DND-41 (cell line): ENCODE measurements around the gene TBC1D8.

Experiments
- ATAC-seq: fragments of 200-7000 bp; cut with Tn5 transposase; 3 replicates; pipeline ENCODE4 v1.9.1; 2021; ENCODE audit warnings: low read depth; ENCODE audit not compliant: insufficient read depth
- DNase-seq: peaks from one replicate; pipeline ENCODE4 v3.0.0-alpha.2; 2020
- H2AFZ ChIP-seq: 2 replicates; pipeline ENCODE4 v1.6.0; 2012; ENCODE audit warnings: low read depth, low read length
- H3K27ac ChIP-seq: 2 replicates; pipeline ENCODE4 v1.5.1; 2012; ENCODE audit warnings: low read length, inconsistent platforms
- H3K27me3 ChIP-seq: fragments of 200-600 bp; sonication (generic); 2 replicates; pipeline ENCODE4 v1.6.0; 2012; ENCODE audit warnings: low read length, mild to moderate bottlenecking, inconsistent platforms; ENCODE audit not compliant: insufficient read depth, poor library complexity
- H3K36me3 ChIP-seq: 2 replicates; pipeline ENCODE4 v1.5.1; 2012; ENCODE audit warnings: low read length, inconsistent platforms; ENCODE audit not compliant: insufficient read depth
- H3K4me1 ChIP-seq: 2 replicates; pipeline ENCODE4 v1.5.1; 2012; ENCODE audit warnings: mild to moderate bottlenecking, low read length; ENCODE audit not compliant: insufficient read depth
- H3K4me2 ChIP-seq: 2 replicates; pipeline ENCODE4 v1.6.0; 2012; ENCODE audit warnings: mild to moderate bottlenecking, moderate library complexity, low read length, inconsistent platforms; ENCODE audit not compliant: insufficient read depth
- H3K4me3 ChIP-seq, 2 experiments: fragments of 200-600 bp in 1 of 2; shearing (Covaris generic) in 1 of 2; 2 replicates each; pipeline ENCODE4 v1.5.1; 2012 to 2016; ENCODE audit warnings: inconsistent platforms in 2 of 2, low read length in 2 of 2, mild to moderate bottlenecking in 2 of 2, low read depth in 1 of 2, moderate library complexity in 1 of 2
- H3K79me2 ChIP-seq: 2 replicates; pipeline ENCODE4 v1.6.0; 2012; ENCODE audit warnings: low read length, inconsistent platforms; ENCODE audit not compliant: insufficient read depth
- H3K9ac ChIP-seq: 2 replicates; pipeline ENCODE4 v1.6.0; 2012; ENCODE audit warnings: low read depth, mild to moderate bottlenecking, inconsistent platforms, low read length, moderate library complexity
- H3K9me3 ChIP-seq: 2 replicates; pipeline ENCODE4 v1.5.1; 2012; ENCODE audit warnings: low read length, moderate library complexity, mild to moderate bottlenecking, inconsistent platforms; ENCODE audit not compliant: insufficient read depth, severe bottlenecking
- H4K20me1 ChIP-seq: 2 replicates; pipeline ENCODE4 v1.6.0; 2012; ENCODE audit warnings: low read length; ENCODE audit not compliant: insufficient read depth
- CTCF ChIP-seq: IDR thresholded peaks from 2 replicates; pipeline ENCODE4 v1.5.1; 2012; ENCODE audit warnings: borderline replicate concordance, low read length, moderate library complexity, mild to moderate bottlenecking; ENCODE audit not compliant: poor library complexity, severe bottlenecking; ENCODE audit errors: extremely low read depth
- EZH2 ChIP-seq: IDR thresholded peaks from 3 replicates; pipeline ENCODE4 v1.6.1; 2012; ENCODE audit warnings: borderline replicate concordance, low read depth, mild to moderate bottlenecking, moderate library complexity, low read length, inconsistent platforms; ENCODE audit not compliant: severe bottlenecking

TBC1D8 gene

GRCh38 chr2:101116348-101116747, 34.8 kb downstream of the TBC1D8 start:
- DNase-seq (no peak), ATAC-seq (no peak)
- Histone ChIP-seq H3K9me3 (no peaks in the 10 kb centered on the region), H3K79me2 (peaks cover 28% of the 10 kb centered on the region; the same call in 1 of the 2 replicates), H2AFZ (no peak overlapping the region), H3K27ac (no peak overlapping the region), H3K4me3 (no peak overlapping the region), H3K36me3 (no peaks in the 10 kb centered on the region), H3K27me3 (no peaks in the 10 kb centered on the region), H3K9ac (no peak overlapping the region), H3K4me2 (no peak overlapping the region), H4K20me1 (peaks cover 4% of the 10 kb centered on the region; the same call in 1 of the 2 replicates), H3K4me1 (peaks cover 43% of the 10 kb centered on the region)
- TF ChIP-seq CTCF (no peak), EZH2 (no peak)

GRCh38 chr2:101115664-101116063, 35.5 kb downstream of the TBC1D8 start:
- no peaks in the 10 kb centered on the region for H3K27me3 ChIP-seq
- ATAC-seq (no peak), DNase-seq (no peak)
- H3K4me1 ChIP-seq: peaks cover 50% of the 10 kb centered on the region
- H3K79me2 ChIP-seq: peaks cover 31% of the 10 kb centered on the region; the same call in 1 of the 2 replicates
- no peak overlapping the region for H2AFZ ChIP-seq
- no peaks in the 10 kb centered on the region for H3K36me3 ChIP-seq
- no peak overlapping the region for H3K4me3 ChIP-seq
- no peak overlapping the region for H3K4me2 ChIP-seq
- no peaks in the 10 kb centered on the region for H3K9me3 ChIP-seq
- no peak for TF ChIP-seq EZH2
- TF ChIP-seq CTCF: no peak
- H4K20me1 ChIP-seq: peaks cover 4% of the 10 kb centered on the region; the same call in 1 of the 2 replicates
- H3K9ac ChIP-seq: no peak overlapping the region
- H3K27ac ChIP-seq: no peak overlapping the region; the same call in 1 of the 2 replicates

GRCh38 chr2:101114815-101115214, 36.4 kb downstream of the TBC1D8 start:
- H3K4me3 ChIP-seq: no peak overlapping the region
- peak overlapping the region; percentile 12; the same call in 1 of the 2 replicates for H3K4me2 ChIP-seq
- TF ChIP-seq EZH2: no peak
- TF ChIP-seq CTCF: no peak
- H3K36me3 ChIP-seq: no peaks in the 10 kb centered on the region
- H3K4me1 ChIP-seq: peaks cover 58% of the 10 kb centered on the region
- no peaks in the 10 kb centered on the region for H3K27me3 ChIP-seq
- peaks cover 28% of the 10 kb centered on the region; the same call in 1 of the 2 replicates for H3K79me2 ChIP-seq
- H3K9me3 ChIP-seq: no peaks in the 10 kb centered on the region
- DNase-seq (no peak), ATAC-seq (no peak)
- peak overlapping the region; percentile 71 for H3K27ac ChIP-seq
- H2AFZ ChIP-seq: no peak overlapping the region
- peak overlapping the region; percentile 25 for H3K9ac ChIP-seq
- peaks cover under 1% of the 10 kb centered on the region; the same call in 1 of the 2 replicates for H4K20me1 ChIP-seq

- no peak for TF ChIP-seq CTCF
- TF ChIP-seq EZH2: no peak
- Histone ChIP-seq H3K27me3 (no peaks in the 10 kb centered on the region), H3K9ac (peak overlapping the region; percentile 25), H4K20me1 (no peaks in the 10 kb centered on the region), H3K27ac (peak overlapping the region; percentile 71), H3K36me3 (no peaks in the 10 kb centered on the region), H3K4me2 (peak overlapping the region; percentile 35), H3K9me3 (no peaks in the 10 kb centered on the region), H3K4me1 (peaks cover 63% of the 10 kb centered on the region), H3K4me3 (no peak overlapping the region), H3K79me2 (peaks cover 25% of the 10 kb centered on the region; the same call in 1 of the 2 replicates), H2AFZ (no peak overlapping the region)
- no peak for ATAC-seq
- no peak for DNase-seq
Measured at GRCh38 chr2:101114268-101114783, 36.9 kb downstream of the TBC1D8 start.
